GM15510 (cell line): Measurements from ENCODE around the gene BICD1.

Experiments
- POLR2A ChIP-seq: IDR thresholded peaks from 3 replicates; pipeline ENCODE4 v1.6.1; 2011; ENCODE audit warnings: borderline replicate concordance; ENCODE audit not compliant: insufficient read length; ENCODE audit errors: extremely low read depth

Gene BICD1

DNA sequence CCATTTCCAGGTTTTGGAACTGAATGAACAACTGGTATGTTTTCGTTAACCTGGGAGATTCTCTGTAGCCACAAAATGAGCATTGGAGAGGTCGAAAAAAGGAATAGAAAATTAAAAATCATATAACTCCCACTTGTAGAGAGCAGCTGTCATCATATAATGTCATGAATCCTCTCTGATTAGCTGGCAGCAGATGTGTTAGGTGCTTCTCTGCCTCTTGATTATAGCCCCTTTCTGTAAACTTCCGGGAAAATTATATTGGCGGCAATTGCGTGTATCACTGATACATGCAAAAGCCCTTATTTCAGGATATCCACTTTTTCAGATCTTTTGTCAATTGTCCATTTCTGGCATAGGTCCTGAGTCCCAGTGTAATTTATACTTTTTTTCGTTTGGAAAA is 324.4 kb downstream of the BICD1 start:
- no peak for TF ChIP-seq POLR2A
